Keratinocyte (primary cell): ENCODE measurements around the gene ZC3H8. TPM values are rescaled to one million over a fixed set of nuclear protein-coding genes. Genes with fewer than 3 reads are reported as not detected.

ENCODE experiments used
- DNase-seq: peaks from one replicate; pipeline ENCODE4 v3.0.0-alpha.2; 2011; ENCODE audit warnings: low read depth, missing footprints, low spot score
- FAIRE-seq: peaks from 2 replicates; lab custom pipeline; 2011; peaks lifted over from hg19 to GRCh38; lab: Jason Lieb, UNC
- H2AFZ ChIP-seq: 2 replicates; pipeline ENCODE4 v1.6.0; 2012; ENCODE audit warnings: low read length, control low read depth, inconsistent platforms; ENCODE audit not compliant: control insufficient read depth
- H3K27ac ChIP-seq: 2 replicates; pipeline ENCODE4 v1.5.1; 2011; ENCODE audit warnings: low read length; ENCODE audit not compliant: control insufficient read depth, insufficient read depth
- H3K27me3 ChIP-seq: 3 replicates; pipeline ENCODE4 v1.6.0; 2011; ENCODE audit warnings: low read length; ENCODE audit not compliant: control insufficient read depth, insufficient read depth; ENCODE audit errors: extremely low read depth
- H3K36me3 ChIP-seq, 2 experiments: 2 replicates in 1 of 2; 3 replicates in 1 of 2; pipeline ENCODE4 v1.5.1; 2011; ENCODE audit warnings: low read length in 2 of 2, mild to moderate bottlenecking in 1 of 2; ENCODE audit not compliant: control insufficient read depth in 2 of 2, insufficient read depth in 2 of 2; ENCODE audit errors: extremely low read depth in 1 of 2
- H3K4me1 ChIP-seq: 3 replicates; pipeline ENCODE4 v1.5.1; 2011; ENCODE audit warnings: low read length; ENCODE audit not compliant: control insufficient read depth, insufficient read depth; ENCODE audit errors: extremely low read depth
- H3K4me2 ChIP-seq: 3 replicates; pipeline ENCODE4 v1.6.0; 2011; ENCODE audit warnings: low read depth, low read length; ENCODE audit not compliant: control insufficient read depth, insufficient read depth; ENCODE audit errors: extremely low read depth
- H3K4me3 ChIP-seq, 3 experiments: fragments of 200-600 bp in 1 of 3; sonication (generic) in 1 of 3; 2 replicates in 2 of 3; 3 replicates in 1 of 3; pipeline ENCODE4 v1.5.1; 2011 to 2016; ENCODE audit warnings: low read length in 3 of 3, mild to moderate bottlenecking in 3 of 3, control low read depth in 2 of 3, inconsistent platforms in 1 of 3, low read depth in 1 of 3, mixed read lengths in 1 of 3, mixed run types in 1 of 3, moderate library complexity in 1 of 3; ENCODE audit not compliant: control insufficient read depth in 2 of 3, insufficient read depth in 2 of 3; ENCODE audit errors: extremely low read depth in 1 of 3
- H3K79me2 ChIP-seq: 2 replicates; pipeline ENCODE4 v1.6.0; 2012; ENCODE audit warnings: low read length; ENCODE audit not compliant: control insufficient read depth, insufficient read depth
- H3K9ac ChIP-seq: 3 replicates; pipeline ENCODE4 v1.6.0; 2011; ENCODE audit warnings: low read length; ENCODE audit not compliant: control insufficient read depth, insufficient read depth; ENCODE audit errors: extremely low read depth
- H3K9me1 ChIP-seq: 3 replicates; pipeline ENCODE4 v1.6.0; 2011; ENCODE audit warnings: low read length; ENCODE audit not compliant: control insufficient read depth, insufficient read depth; ENCODE audit errors: extremely low read depth
- H3K9me3 ChIP-seq: 2 replicates; pipeline ENCODE4 v1.5.1; 2012; ENCODE audit warnings: low read depth, low read length; ENCODE audit not compliant: control insufficient read depth
- H4K20me1 ChIP-seq: 3 replicates; pipeline ENCODE4 v1.6.0; 2011; ENCODE audit warnings: low read length; ENCODE audit not compliant: control insufficient read depth, insufficient read depth; ENCODE audit errors: extremely low read depth
- EZH2 ChIP-seq: IDR thresholded peaks from one replicate; pipeline ENCODE4 v1.6.1; 2012; ENCODE audit warnings: inconsistent platforms, mild to moderate bottlenecking, low read length, moderate library complexity
- dilution Hi-C: fragments of 300-500 bp; cut with MboI; formaldehyde crosslinking; loops from one replicate; pipeline ENCODE4 v1.7.0; 2020; ENCODE audit warnings: low sequenced_read_pairs; ENCODE audit not compliant: extremely low pct_ligation_motif_present
- polyA plus RNA-seq, 5 experiments: library from polyadenylated mRNA; depleted of rRNA in 3 of 5; stranded (reverse) in 3 of 5; stranded (forward) in 1 of 5; unstranded in 1 of 5; fragments of >200 nt; gene quantifications; 1 replicate in 1 of 5; 2 replicates in 3 of 5; 3 replicates in 1 of 5; pipeline versions ENCODE4 v1.2.1 to v1.2.3, GENCODE V29; 2011 to 2012; ENCODE audit warnings: missing spikeins in 2 of 5, low read depth in 1 of 5, low replicate concordance in 1 of 5
- TF ChIP-seq, protein P1 (sequence below), 3 experiments: IDR thresholded peaks in 1 of 3; conservative IDR thresholded peaks in 1 of 3; optimal IDR thresholded peaks in 1 of 3; 2 replicates in 2 of 3; 3 replicates in 1 of 3; pipeline versions ENCODE3 to v1.5.1; 2011; ENCODE audit warnings: low read length in 3 of 3, mild to moderate bottlenecking in 3 of 3, moderate library complexity in 2 of 3, control low read depth in 1 of 3, inconsistent platforms in 1 of 3; ENCODE audit not compliant: insufficient read depth in 2 of 3; ENCODE audit errors: extremely low read depth in 1 of 3

ZC3H8 gene
- polyA plus RNA-seq, 1 donor (not counting 4 experiments of a cell fraction or from before 2014, with no cell fraction given): 11.4 TPM

DNA sequence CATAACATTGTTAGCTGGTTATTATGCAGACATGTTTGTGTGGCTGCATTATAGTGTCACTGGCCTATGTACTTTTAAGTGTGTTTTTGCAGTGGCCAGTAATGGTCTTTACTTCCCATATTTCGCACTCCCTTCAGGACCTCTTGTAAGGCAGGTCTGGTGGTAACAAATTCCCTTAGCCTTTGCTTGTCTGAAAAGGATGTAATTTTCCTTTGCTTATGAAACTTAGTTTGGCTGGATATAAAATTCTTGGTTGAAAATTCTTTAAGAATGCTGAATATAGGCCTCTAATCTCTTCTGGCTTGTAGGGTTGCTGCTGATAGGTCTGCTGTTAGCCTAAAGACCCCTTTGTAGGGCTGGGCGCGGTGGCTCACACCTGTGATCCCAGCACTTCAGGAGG lies 34.7 kb downstream of the ZC3H8 start:
- H3K9me1 ChIP-seq: no peaks in the 10 kb centered on the region
- no peaks in the 10 kb centered on the region for H3K27me3 ChIP-seq
- H3K4me1 ChIP-seq: no peaks in the 10 kb centered on the region
- TF ChIP-seq EZH2: no peak
- TF ChIP-seq, protein P1, sequence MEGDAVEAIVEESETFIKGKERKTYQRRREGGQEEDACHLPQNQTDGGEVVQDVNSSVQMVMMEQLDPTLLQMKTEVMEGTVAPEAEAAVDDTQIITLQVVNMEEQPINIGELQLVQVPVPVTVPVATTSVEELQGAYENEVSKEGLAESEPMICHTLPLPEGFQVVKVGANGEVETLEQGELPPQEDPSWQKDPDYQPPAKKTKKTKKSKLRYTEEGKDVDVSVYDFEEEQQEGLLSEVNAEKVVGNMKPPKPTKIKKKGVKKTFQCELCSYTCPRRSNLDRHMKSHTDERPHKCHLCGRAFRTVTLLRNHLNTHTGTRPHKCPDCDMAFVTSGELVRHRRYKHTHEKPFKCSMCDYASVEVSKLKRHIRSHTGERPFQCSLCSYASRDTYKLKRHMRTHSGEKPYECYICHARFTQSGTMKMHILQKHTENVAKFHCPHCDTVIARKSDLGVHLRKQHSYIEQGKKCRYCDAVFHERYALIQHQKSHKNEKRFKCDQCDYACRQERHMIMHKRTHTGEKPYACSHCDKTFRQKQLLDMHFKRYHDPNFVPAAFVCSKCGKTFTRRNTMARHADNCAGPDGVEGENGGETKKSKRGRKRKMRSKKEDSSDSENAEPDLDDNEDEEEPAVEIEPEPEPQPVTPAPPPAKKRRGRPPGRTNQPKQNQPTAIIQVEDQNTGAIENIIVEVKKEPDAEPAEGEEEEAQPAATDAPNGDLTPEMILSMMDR (optimal IDR thresholded peaks at IDR 0.05 in 1 of 3, IDR thresholded peaks at IDR 0.05 in 1 of 3, conservative IDR thresholded peaks at IDR 0.05 in 1 of 3; ENCODE audit: extremely low read depth in 1 of 3, insufficient read depth in 2 of 3, low read length in 3 of 3): no peak
- H3K27ac ChIP-seq: no peak overlapping the region
- dilution Hi-C loops: no loop called here
- DNase-seq (no peak), FAIRE-seq (no peak)
- H3K79me2 ChIP-seq: no peaks in the 10 kb centered on the region
- no peak overlapping the region for H2AFZ ChIP-seq
- no peak overlapping the region for H3K4me3 ChIP-seq
- H3K9me3 ChIP-seq: no peaks in the 10 kb centered on the region
- no peak overlapping the region for H3K9ac ChIP-seq
- H4K20me1 ChIP-seq: no peaks in the 10 kb centered on the region
- H3K4me2 ChIP-seq: no peak overlapping the region
- H3K36me3 ChIP-seq: peaks cover under 1 to 4% of the 10 kb centered on the region in 2 experiments

DNA sequence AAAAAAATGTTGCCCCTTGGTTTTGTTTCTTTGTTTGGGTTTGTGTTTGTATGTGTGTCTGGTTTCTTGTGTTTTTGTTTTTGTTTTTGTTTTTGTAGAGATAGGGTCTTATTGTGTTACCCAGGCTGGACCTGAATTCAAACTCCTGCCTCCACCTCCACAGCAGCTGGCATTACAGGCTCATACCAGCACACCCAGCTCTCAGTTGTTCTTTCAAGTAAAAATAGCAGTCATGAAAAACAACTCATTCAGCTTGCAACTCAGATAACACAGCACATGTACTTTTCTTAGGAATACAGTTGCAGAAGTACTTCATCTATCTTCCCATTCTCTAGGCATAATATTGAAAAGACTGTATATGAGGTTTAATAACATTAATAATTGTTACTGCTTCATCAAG lies 37.0 kb downstream of the ZC3H8 start:
- no peak for DNase-seq
- Histone ChIP-seq H3K4me1 (no peaks in the 10 kb centered on the region), H3K4me2 (no peak overlapping the region), H3K36me3 (peaks cover 1 to 6% of the 10 kb centered on the region in 2 experiments), H3K79me2 (no peaks in the 10 kb centered on the region), H4K20me1 (no peaks in the 10 kb centered on the region), H3K9me3 (no peaks in the 10 kb centered on the region), H3K27ac (no peak overlapping the region), H3K4me3 (no peak overlapping the region), H3K9ac (no peak overlapping the region), H2AFZ (no peak overlapping the region), H3K27me3 (no peaks in the 10 kb centered on the region), H3K9me1 (no peaks in the 10 kb centered on the region)
- dilution Hi-C loops: no loop called here
- no peak for TF ChIP-seq EZH2
- TF ChIP-seq, protein P1 (optimal IDR thresholded peaks at IDR 0.05 in 1 of 3, IDR thresholded peaks at IDR 0.05 in 1 of 3, conservative IDR thresholded peaks at IDR 0.05 in 1 of 3; ENCODE audit: extremely low read depth in 1 of 3, insufficient read depth in 2 of 3, low read length in 3 of 3): no peak
- no peak for FAIRE-seq
